ENCODE data around the gene IRF1.

DNA sequence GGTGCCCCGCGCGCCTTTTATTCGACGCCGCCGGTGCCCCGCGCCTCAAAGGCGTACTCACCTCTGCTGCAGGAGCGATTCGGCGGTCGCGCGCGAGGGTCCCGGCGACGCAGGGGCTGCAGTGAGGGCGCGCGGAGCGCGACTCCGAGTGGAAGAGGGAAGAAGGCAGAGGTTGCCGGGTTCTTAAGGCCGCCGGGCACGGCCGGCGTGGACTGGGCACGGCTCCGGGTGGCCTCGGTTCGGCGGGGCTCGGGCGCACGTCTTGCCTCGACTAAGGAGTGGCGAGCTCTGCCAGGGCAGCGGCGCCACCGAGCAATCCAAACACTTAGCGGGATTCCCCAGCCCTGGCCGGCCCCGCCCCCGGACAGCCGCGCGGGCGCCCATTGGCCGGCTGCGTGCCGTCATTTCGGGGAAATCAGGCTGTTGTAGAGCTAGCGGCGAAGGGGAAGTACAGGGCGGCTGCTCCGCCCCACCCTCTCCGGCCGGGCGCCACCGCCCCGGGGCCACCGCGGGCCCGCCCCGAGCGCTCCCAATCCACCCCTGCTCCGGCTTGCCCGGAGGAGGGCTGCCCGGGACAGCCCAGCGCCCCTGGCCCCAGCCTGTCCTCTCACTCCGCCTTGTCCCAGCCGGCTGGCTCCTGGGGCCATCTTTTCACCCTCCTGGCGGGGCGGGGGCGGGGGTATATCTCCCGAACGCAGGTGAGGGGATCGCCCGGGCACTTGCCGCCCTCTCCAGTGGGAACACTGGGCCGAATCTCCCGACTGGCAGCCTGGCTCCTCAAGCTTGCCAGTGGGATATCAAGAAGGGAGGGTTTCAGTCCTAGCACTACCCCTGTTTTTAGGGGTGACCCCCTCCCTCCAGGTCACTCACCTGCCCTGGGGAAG lies at the start of gene IRF1:
- TF ChIP-seq POLR2AphosphoS5 (IDR thresholded peaks at IDR 0.05) = peak; percentile 97 to 98
- TF ChIP-seq, protein P1, sequence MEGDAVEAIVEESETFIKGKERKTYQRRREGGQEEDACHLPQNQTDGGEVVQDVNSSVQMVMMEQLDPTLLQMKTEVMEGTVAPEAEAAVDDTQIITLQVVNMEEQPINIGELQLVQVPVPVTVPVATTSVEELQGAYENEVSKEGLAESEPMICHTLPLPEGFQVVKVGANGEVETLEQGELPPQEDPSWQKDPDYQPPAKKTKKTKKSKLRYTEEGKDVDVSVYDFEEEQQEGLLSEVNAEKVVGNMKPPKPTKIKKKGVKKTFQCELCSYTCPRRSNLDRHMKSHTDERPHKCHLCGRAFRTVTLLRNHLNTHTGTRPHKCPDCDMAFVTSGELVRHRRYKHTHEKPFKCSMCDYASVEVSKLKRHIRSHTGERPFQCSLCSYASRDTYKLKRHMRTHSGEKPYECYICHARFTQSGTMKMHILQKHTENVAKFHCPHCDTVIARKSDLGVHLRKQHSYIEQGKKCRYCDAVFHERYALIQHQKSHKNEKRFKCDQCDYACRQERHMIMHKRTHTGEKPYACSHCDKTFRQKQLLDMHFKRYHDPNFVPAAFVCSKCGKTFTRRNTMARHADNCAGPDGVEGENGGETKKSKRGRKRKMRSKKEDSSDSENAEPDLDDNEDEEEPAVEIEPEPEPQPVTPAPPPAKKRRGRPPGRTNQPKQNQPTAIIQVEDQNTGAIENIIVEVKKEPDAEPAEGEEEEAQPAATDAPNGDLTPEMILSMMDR (IDR thresholded peaks at IDR 0.05) = no peak
- TF ChIP-seq EP300 (IDR thresholded peaks at IDR 0.05) = peak; percentile 18
